Measurements from ENCODE around the gene TPH2.

DNA sequence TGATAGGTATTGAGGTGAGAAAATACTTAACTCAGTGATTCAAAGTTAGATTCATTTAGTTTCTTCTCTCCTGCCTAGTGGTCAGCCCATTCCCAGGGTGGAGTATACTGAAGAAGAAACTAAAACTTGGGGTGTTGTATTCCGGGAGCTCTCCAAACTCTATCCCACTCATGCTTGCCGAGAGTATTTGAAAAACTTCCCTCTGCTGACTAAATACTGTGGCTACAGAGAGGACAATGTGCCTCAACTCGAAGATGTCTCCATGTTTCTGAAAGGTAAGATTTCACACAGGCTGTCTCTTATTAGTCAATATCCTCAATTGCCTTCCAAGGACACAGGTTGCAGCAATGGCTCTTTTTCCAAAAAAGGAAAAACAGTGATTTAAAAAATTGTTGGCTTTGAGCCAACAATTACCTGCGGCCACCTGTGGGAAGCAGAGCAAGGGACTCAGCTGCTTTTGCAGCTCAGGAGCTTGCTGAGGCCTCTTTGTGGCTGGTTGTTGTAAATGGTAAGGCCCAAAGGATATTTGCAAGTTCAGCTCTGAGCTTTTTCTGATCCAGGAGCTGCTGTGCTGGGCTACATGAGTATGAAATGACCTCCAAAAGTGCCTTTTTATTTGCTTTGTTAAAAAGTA is 33.9 kb downstream of the TPH2 start:
- TF ChIP-seq, protein P1, sequence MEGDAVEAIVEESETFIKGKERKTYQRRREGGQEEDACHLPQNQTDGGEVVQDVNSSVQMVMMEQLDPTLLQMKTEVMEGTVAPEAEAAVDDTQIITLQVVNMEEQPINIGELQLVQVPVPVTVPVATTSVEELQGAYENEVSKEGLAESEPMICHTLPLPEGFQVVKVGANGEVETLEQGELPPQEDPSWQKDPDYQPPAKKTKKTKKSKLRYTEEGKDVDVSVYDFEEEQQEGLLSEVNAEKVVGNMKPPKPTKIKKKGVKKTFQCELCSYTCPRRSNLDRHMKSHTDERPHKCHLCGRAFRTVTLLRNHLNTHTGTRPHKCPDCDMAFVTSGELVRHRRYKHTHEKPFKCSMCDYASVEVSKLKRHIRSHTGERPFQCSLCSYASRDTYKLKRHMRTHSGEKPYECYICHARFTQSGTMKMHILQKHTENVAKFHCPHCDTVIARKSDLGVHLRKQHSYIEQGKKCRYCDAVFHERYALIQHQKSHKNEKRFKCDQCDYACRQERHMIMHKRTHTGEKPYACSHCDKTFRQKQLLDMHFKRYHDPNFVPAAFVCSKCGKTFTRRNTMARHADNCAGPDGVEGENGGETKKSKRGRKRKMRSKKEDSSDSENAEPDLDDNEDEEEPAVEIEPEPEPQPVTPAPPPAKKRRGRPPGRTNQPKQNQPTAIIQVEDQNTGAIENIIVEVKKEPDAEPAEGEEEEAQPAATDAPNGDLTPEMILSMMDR (IDR thresholded peaks at IDR 0.05), result peak in 1 of 4 donors; percentile 6
- no peak for TF ChIP-seq POLR2A (IDR thresholded peaks at IDR 0.05)
